ENCODE measurements around the gene RFTN1.

The RFTN1 gene

GRCh38 chr3:16343101-16343500 lies 170.4 kb downstream of the RFTN1 start:
- Histone ChIP-seq H3K36me3 (no peaks in the 10 kb centered on the region), H3K4me1 (no peaks in the 10 kb centered on the region), H3K9me3 (no peaks in the 10 kb centered on the region), H3K27me3 (no peaks in the 10 kb centered on the region), H3K4me3 (ENCODE audit: low read depth, low read length) (no peak overlapping the region)
- DNase-seq = no peak
- TF ChIP-seq CTCF (IDR thresholded peaks at IDR 0.05; ENCODE audit: low read depth, low read length) = no peak

- no peaks in the 10 kb centered on the region for H3K27me3 ChIP-seq
Measured at GRCh38 chr3:16338999-16339398, 174.5 kb downstream of the RFTN1 start.

GRCh38 chr3:16337856-16338540 lies 175.5 kb downstream of the RFTN1 start:
- H3K36me3 ChIP-seq = no peaks in the 10 kb centered on the region
- H3K4me1 ChIP-seq = no peaks in the 10 kb centered on the region
- TF ChIP-seq CTCF (IDR thresholded peaks at IDR 0.05; ENCODE audit: low read depth, low read length) = no peak
- no peaks in the 10 kb centered on the region for H3K9me3 ChIP-seq
- H3K27me3 ChIP-seq = no peaks in the 10 kb centered on the region
- no peak overlapping the region for H3K4me3 ChIP-seq (ENCODE audit: low read depth, low read length)
- no peak for DNase-seq

More at GRCh38 chr3:16338999-16339398, 174.5 kb downstream of the RFTN1 start:
- Histone ChIP-seq H3K36me3 (no peaks in the 10 kb centered on the region), H3K4me1 (no peaks in the 10 kb centered on the region), H3K9me3 (no peaks in the 10 kb centered on the region), H3K4me3 (ENCODE audit: low read depth, low read length) (no peak overlapping the region)
- DNase-seq = no peak
- TF ChIP-seq CTCF (IDR thresholded peaks at IDR 0.05; ENCODE audit: low read depth, low read length) = no peak

GRCh38 chr3:16336825-16337224 lies 176.7 kb downstream of the RFTN1 start:
- TF ChIP-seq CTCF (IDR thresholded peaks at IDR 0.05; ENCODE audit: low read depth, low read length) = no peak
- Histone ChIP-seq H3K36me3 (no peaks in the 10 kb centered on the region), H3K4me1 (no peaks in the 10 kb centered on the region), H3K4me3 (ENCODE audit: low read depth, low read length) (no peak overlapping the region), H3K9me3 (no peaks in the 10 kb centered on the region), H3K27me3 (no peaks in the 10 kb centered on the region)
- no peak for DNase-seq

- Histone ChIP-seq H3K36me3 (no peaks in the 10 kb centered on the region), H3K9me3 (no peaks in the 10 kb centered on the region)
- DNase-seq = no peak
Measured at GRCh38 chr3:16335772-16336645, 177.5 kb downstream of the RFTN1 start.

More at GRCh38 chr3:16335772-16336645, 177.5 kb downstream of the RFTN1 start:
- Histone ChIP-seq H3K4me3 (ENCODE audit: low read depth, low read length) (no peak overlapping the region), H3K4me1 (no peaks in the 10 kb centered on the region), H3K27me3 (no peaks in the 10 kb centered on the region)
- no peak for TF ChIP-seq CTCF (IDR thresholded peaks at IDR 0.05; ENCODE audit: low read depth, low read length)
